Thymus (tissue), 11 donors: Measurements from ENCODE around the gene FSIP1. TPM values are rescaled to one million over a fixed set of nuclear protein-coding genes. Genes with fewer than 3 reads are reported as not detected.

ENCODE experiments used
- DNase-seq, 9 donors: peaks; one replicate each; pipeline ENCODE4 v3.0.0-alpha.2; 2013; ENCODE audit warnings: low spot score in 9 of 9, low read depth in 6 of 9, missing footprints in 1 of 9
- H3K27ac ChIP-seq, 2 donors: one replicate each; pipeline ENCODE4 v1.5.1; 2013; ENCODE audit warnings: control low read depth in 1 of 2, low read depth in 1 of 2, low read length in 1 of 2, mild to moderate bottlenecking in 1 of 2, moderate library complexity in 1 of 2
- H3K27me3 ChIP-seq, 2 donors: one replicate each; pipeline ENCODE4 v1.5.1; 2013; ENCODE audit warnings: low read length in 1 of 2; ENCODE audit not compliant: control insufficient read depth in 2 of 2, insufficient read depth in 1 of 2
- H3K36me3 ChIP-seq, 2 donors: one replicate each; pipeline ENCODE4 v1.5.1; 2013; ENCODE audit warnings: low read length in 1 of 2, mild to moderate bottlenecking in 1 of 2, moderate library complexity in 1 of 2; ENCODE audit not compliant: control insufficient read depth in 2 of 2, insufficient read depth in 2 of 2
- H3K4me1 ChIP-seq, 2 donors: one replicate each; pipeline ENCODE4 v1.5.1; 2013; ENCODE audit warnings: low read length in 2 of 2; ENCODE audit not compliant: control insufficient read depth in 2 of 2, insufficient read depth in 2 of 2
- H3K4me3 ChIP-seq, 2 donors: one replicate each; pipeline ENCODE4 v1.5.1; 2013; ENCODE audit warnings: low read length in 2 of 2, control low read depth in 1 of 2, mild to moderate bottlenecking in 1 of 2
- H3K9me3 ChIP-seq, 2 donors: one replicate each; pipeline ENCODE4 v1.5.1; 2013; ENCODE audit warnings: low read length in 1 of 2, mild to moderate bottlenecking in 1 of 2; ENCODE audit not compliant: control insufficient read depth in 2 of 2, insufficient read depth in 1 of 2
- WGBS: extraction: QIAGEN DNeasy Blood & Tissue Kit; methylation state at CpG from one replicate; pipeline ENCODE4 v1.1.7; 2013; 5-methylcytosine and 5-hydroxymethylcytosine counted together
- polyA plus RNA-seq: library from polyadenylated mRNA; stranded (reverse); fragments of 200-250 nt; gene quantifications from one replicate; pipeline ENCODE4 v1.2.3, GENCODE V29; 2013
- total RNA-seq: library from RNA; stranded (reverse); fragments of 120-200 nt; gene quantifications from one replicate; pipeline ENCODE4 v1.2.4, GENCODE V29; 2013
- donor health status: healthy.

The FSIP1 gene
- total and polyA plus RNA-seq, 2 donors: 0.37 to 0.76 TPM

DNA sequence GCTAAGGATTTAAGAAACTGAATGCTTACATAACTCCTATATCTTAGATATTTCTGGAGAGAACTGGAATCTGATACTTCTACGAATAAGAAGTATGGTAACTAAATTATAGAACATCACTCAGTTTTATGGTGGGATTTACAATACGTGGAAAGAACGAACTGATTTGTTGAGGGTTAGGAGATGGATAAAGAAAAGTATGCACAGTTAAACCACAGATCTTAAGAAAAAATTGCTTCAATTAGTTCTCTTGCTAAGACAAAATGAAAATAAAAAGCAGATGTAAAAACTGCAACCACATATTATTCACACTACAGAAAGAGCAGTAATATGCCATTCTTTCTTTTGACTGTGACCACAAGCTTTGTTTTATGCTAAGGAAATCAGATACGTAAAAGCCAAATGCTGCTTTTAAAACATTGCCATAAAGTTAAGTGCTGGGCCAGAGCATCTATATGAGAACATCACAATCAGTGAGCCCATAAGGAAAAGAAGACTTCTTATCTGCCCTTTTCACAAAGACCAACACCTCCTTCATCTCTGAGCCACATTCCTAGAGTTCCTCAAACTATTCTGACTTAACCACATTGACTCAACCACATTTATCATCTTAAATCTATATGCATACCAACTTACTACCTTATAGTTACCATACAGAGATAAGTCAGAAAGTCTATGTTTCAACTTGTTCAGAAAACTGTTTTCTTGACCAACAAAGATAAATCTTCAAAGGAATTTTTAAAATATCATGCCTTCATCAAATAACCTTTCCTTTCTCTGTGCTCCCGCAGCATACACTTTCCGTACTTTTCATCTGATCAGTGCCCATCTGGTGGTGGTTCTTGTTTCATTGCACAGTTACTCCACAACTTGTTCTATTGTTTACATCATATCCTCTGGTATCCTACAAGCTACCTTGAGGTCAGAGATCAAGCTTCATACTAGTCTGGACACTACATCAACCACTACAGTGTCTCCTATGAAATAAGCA, 61.7 kb downstream of the FSIP1 start:
- WGBS: 49% methylated on average over 6 of the region's 6 CpGs

DNA sequence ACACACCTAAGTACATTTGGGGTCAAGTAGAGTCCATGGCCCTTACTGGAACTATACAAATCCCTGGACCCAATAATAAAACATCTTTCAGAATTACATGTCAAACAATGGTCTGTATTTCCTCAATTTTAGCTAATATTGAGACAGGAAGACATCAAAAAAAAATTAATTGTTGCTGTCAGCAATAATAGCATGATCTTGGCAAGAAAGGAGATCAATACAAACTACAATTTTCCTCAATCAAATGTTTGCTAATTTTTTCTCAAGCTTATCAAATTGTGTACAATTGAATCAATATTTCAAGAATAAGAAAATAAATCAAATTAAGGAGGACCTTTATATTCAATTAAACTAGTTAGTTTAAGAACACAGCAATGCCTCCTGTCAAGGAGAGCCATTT, 62.6 kb downstream of the FSIP1 start:
- Histone ChIP-seq H3K4me3 (no peak overlapping the region), H3K4me1 (no peaks in the 10 kb centered on the region), H3K27ac (no peak overlapping the region), H3K9me3 (no peaks in the 10 kb centered on the region), H3K27me3 (no peaks in the 10 kb centered on the region), H3K36me3 (no peaks in the 10 kb centered on the region)
- no peak for DNase-seq

More for the DNA sequence above, 61.7 kb downstream of the FSIP1 start:
- no peak overlapping the region for H3K4me3 ChIP-seq
- no peaks in the 10 kb centered on the region for H3K9me3 ChIP-seq
- H3K27ac ChIP-seq: no peak overlapping the region
- H3K4me1 ChIP-seq: no peaks in the 10 kb centered on the region
- no peaks in the 10 kb centered on the region for H3K27me3 ChIP-seq
- no peaks in the 10 kb centered on the region for H3K36me3 ChIP-seq
- DNase-seq: peak in 1 of 9 donors; percentile 23

GRCh38 chr15:39719109-39719508, 63.5 kb downstream of the FSIP1 start:
- H3K9me3 ChIP-seq: no peaks in the 10 kb centered on the region
- DNase-seq: no peak
- H3K4me1 ChIP-seq: no peaks in the 10 kb centered on the region
- H3K36me3 ChIP-seq: no peaks in the 10 kb centered on the region
- H3K4me3 ChIP-seq: no peak overlapping the region
- 94% methylated on average over 1 of the region's 1 CpG for WGBS
- no peaks in the 10 kb centered on the region for H3K27me3 ChIP-seq
- H3K27ac ChIP-seq: no peak overlapping the region

DNA sequence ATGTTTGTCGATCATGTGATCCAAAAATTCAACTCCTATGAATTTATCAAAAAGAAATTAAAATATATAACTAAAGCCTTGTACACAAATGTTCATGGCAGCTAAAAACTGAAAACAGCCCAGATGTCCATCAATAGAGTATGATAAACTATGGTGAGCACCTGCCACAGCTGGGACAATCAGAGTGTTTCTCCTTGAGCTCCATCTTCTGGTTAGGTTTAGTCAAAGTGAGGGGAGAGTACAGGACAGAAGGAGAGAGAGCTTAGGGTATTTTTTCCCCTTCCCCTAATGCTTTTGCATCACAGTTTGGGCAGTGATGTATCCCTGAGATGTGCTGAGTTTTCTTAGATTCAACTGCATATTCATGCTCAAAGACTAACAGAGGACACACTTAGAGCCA, 65.5 kb downstream of the FSIP1 start:
- Histone ChIP-seq H3K36me3 (no peaks in the 10 kb centered on the region), H3K27me3 (no peaks in the 10 kb centered on the region), H3K9me3 (no peaks in the 10 kb centered on the region), H3K4me3 (no peak overlapping the region), H3K27ac (no peak overlapping the region), H3K4me1 (no peaks in the 10 kb centered on the region)
- no peak for DNase-seq
- WGBS: 98% methylated on average over 1 of the region's 1 CpG

DNA sequence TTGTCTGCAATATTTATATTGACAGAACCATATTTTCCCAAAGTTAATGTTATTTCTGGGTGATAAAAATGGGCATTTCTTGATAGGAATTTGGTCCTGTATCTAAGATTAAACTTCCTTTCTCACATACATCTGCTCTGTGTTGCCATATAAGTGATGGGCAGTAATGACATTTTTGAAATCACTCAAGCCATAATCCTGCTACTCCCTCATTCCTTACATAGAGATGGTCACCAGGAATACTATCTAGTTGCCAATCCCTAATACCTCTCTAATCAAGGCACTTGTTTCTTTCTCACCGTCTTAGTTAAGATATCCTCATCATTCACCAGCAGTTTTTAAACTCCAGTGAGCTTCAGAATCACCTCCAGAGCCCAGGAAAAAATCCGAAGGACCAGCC, 68.4 kb downstream of the FSIP1 start:
- no peaks in the 10 kb centered on the region for H3K4me1 ChIP-seq
- H3K4me3 ChIP-seq: no peak overlapping the region
- WGBS: 96% methylated on average over 2 of the region's 2 CpGs
- no peaks in the 10 kb centered on the region for H3K9me3 ChIP-seq
- no peak overlapping the region for H3K27ac ChIP-seq
- no peaks in the 10 kb centered on the region for H3K27me3 ChIP-seq
- H3K36me3 ChIP-seq: no peaks in the 10 kb centered on the region
- DNase-seq: no peak

GRCh38 chr15:39713846-39714245, 68.8 kb downstream of the FSIP1 start:
- H3K9me3 ChIP-seq: no peaks in the 10 kb centered on the region
- no peaks in the 10 kb centered on the region for H3K4me1 ChIP-seq
- H3K36me3 ChIP-seq: no peaks in the 10 kb centered on the region
- no peak overlapping the region for H3K4me3 ChIP-seq
- WGBS: 98% methylated on average over 1 of the region's 1 CpG
- H3K27me3 ChIP-seq: no peaks in the 10 kb centered on the region
- no peak overlapping the region for H3K27ac ChIP-seq
- DNase-seq: no peak

GRCh38 chr15:39710681-39711080, 72.0 kb downstream of the FSIP1 start:
- 46% methylated on average over 2 of the region's 2 CpGs for WGBS
- no peak overlapping the region for H3K27ac ChIP-seq
- H3K36me3 ChIP-seq: no peaks in the 10 kb centered on the region
- no peak for DNase-seq
- no peaks in the 10 kb centered on the region for H3K27me3 ChIP-seq
- H3K9me3 ChIP-seq: no peaks in the 10 kb centered on the region
- no peaks in the 10 kb centered on the region for H3K4me1 ChIP-seq
- H3K4me3 ChIP-seq: no peak overlapping the region

- Histone ChIP-seq H3K27ac (no peak overlapping the region), H3K36me3 (no peaks in the 10 kb centered on the region), H3K4me3 (no peak overlapping the region), H3K9me3 (no peaks in the 10 kb centered on the region), H3K4me1 (no peaks in the 10 kb centered on the region), H3K27me3 (no peaks in the 10 kb centered on the region)
- 98% methylated on average over 4 of the region's 4 CpGs for WGBS
- DNase-seq: no peak
Observed at GRCh38 chr15:39709941-39710340, 72.7 kb downstream of the FSIP1 start.

GRCh38 chr15:39706206-39706605, 76.4 kb downstream of the FSIP1 start:
- H3K27ac ChIP-seq: no peak overlapping the region
- H3K4me3 ChIP-seq: no peak overlapping the region
- no peaks in the 10 kb centered on the region for H3K4me1 ChIP-seq
- H3K9me3 ChIP-seq: no peaks in the 10 kb centered on the region
- no peak for DNase-seq
- H3K27me3 ChIP-seq: no peaks in the 10 kb centered on the region
- 95% methylated on average over 2 of the region's 2 CpGs for WGBS
- no peaks in the 10 kb centered on the region for H3K36me3 ChIP-seq
